Spleen (tissue), 7 donors: ENCODE results near the gene TRIM14.

Source experiments
- CTCF ChIP-seq, 11 experiments: fragments of 200-600 bp in 7 of 11; fragments of 450-650 bp in 4 of 11; sonication (generic) in 4 of 11; IDR thresholded peaks in 8 of 11; conservative IDR thresholded peaks in 3 of 11; 1 replicate in 7 of 11; 2 replicates in 4 of 11; pipeline versions ENCODE4 v1.4.0 to v1.8.0; 2016 to 2021; ENCODE audit warnings: antibody characterized with exemption in 11 of 11, inconsistent platforms in 4 of 11, mild to moderate bottlenecking in 1 of 11
- POLR2A ChIP-seq, 3 donors: fragments of 450-650 bp; IDR thresholded peaks; one replicate each; pipeline ENCODE4 v1.5.1; 2017; ENCODE audit warnings: antibody characterized with exemption in 3 of 3, mild to moderate bottlenecking in 1 of 3
- donor health status: DM: no; HTN: no; CAD: no; lungs with moderate emphysema.
- donor health status: DM: no; HTN: no; CAD: no.
- donor health status: DM: no; HTN: no; CAD: no.

- TF ChIP-seq CTCF (IDR thresholded peaks at IDR 0.05 in 8 of 11, conservative IDR thresholded peaks at IDR 0.05 in 3 of 11) (no peak), POLR2A (IDR thresholded peaks at IDR 0.05) (no peak)
Observed at GRCh38 chr9:98107926-98108325, 11.1 kb downstream of the TRIM14 start.
